Mesendoderm (in vitro differentiated cells): ENCODE measurements around the gene PPM1D.

Experiments
- DNase-seq: peaks from one replicate; pipeline ENCODE4 v3.0.0; 2013
- H2AK5ac ChIP-seq: 2 replicates; pipeline ENCODE4 v1.6.1; 2013; ENCODE audit warnings: low read length, inconsistent platforms
- H2BK120ac ChIP-seq: 2 replicates; pipeline ENCODE4 v1.6.1; 2013; ENCODE audit warnings: low read depth, mild to moderate bottlenecking, low read length, moderate library complexity, mixed read lengths
- H2BK15ac ChIP-seq: replicated peaks from 2 replicates; pipeline ENCODE4 v1.6.1; 2013; ENCODE audit warnings: low read depth, mild to moderate bottlenecking, moderate library complexity
- H2BK5ac ChIP-seq: 2 replicates; pipeline ENCODE4 v1.6.1; 2013; ENCODE audit warnings: low read length, inconsistent platforms
- H3K18ac ChIP-seq: 2 replicates; pipeline ENCODE4 v1.6.1; 2013; ENCODE audit warnings: mild to moderate bottlenecking, low read length, mixed read lengths
- H3K23ac ChIP-seq: one replicate; pipeline ENCODE4 v1.6.1; 2013; ENCODE audit warnings: low read length
- H3K27ac ChIP-seq: 2 replicates; pipeline ENCODE4 v1.5.1; 2013; ENCODE audit warnings: low read depth, mild to moderate bottlenecking, inconsistent platforms, low read length, moderate library complexity
- H3K27me3 ChIP-seq: 2 replicates; pipeline ENCODE4 v1.6.1; 2013; ENCODE audit warnings: low read length, control low read depth, mild to moderate bottlenecking, inconsistent platforms; ENCODE audit not compliant: insufficient read depth, poor library complexity
- H3K36me3 ChIP-seq: 2 replicates; pipeline ENCODE4 v1.6.1; 2013; ENCODE audit warnings: low read length, inconsistent platforms; ENCODE audit not compliant: control insufficient read depth, insufficient read depth
- H3K4ac ChIP-seq: one replicate; pipeline ENCODE4 v1.6.1; 2013; ENCODE audit warnings: low read depth, mild to moderate bottlenecking, low read length, moderate library complexity
- H3K4me1 ChIP-seq: 2 replicates; pipeline ENCODE4 v1.6.1; 2013; ENCODE audit warnings: low read depth, low read length, inconsistent platforms; ENCODE audit not compliant: control insufficient read depth
- H3K4me2 ChIP-seq: 2 replicates; pipeline ENCODE4 v1.6.1; 2013; ENCODE audit warnings: low read length
- H3K4me3 ChIP-seq: 2 replicates; pipeline ENCODE4 v1.5.1; 2013; ENCODE audit warnings: mild to moderate bottlenecking, low read length
- H3K56ac ChIP-seq: one replicate; pipeline ENCODE4 v1.6.1; 2013; ENCODE audit warnings: low read length
- H3K79me1 ChIP-seq: 2 replicates; pipeline ENCODE4 v1.6.1; 2013; ENCODE audit warnings: low read length, inconsistent platforms
- H3K79me2 ChIP-seq: 2 replicates; pipeline ENCODE4 v1.6.1; 2013; ENCODE audit warnings: mild to moderate bottlenecking, low read length; ENCODE audit not compliant: control insufficient read depth, insufficient read depth
- H3K9ac ChIP-seq: 2 replicates; pipeline ENCODE4 v1.6.1; 2013; ENCODE audit warnings: low read length, inconsistent platforms
- H4K5ac ChIP-seq: one replicate; pipeline ENCODE4 v1.6.1; 2013; ENCODE audit warnings: low read length
- H4K8ac ChIP-seq: one replicate; pipeline ENCODE4 v1.6.1; 2013; ENCODE audit warnings: low read depth, mild to moderate bottlenecking, control low read depth, low read length, moderate library complexity
- WGBS: extraction: QIAGEN DNeasy Blood & Tissue Kit; methylation state at CpG from one replicate; pipeline ENCODE4 v1.1.7; 2013; ENCODE audit warnings: low lambda C conversion rate, missing lambda C conversion rate; ENCODE audit not compliant: insufficient coverage; ENCODE audit errors: extremely low coverage; 5-methylcytosine and 5-hydroxymethylcytosine counted together

Gene PPM1D

DNA sequence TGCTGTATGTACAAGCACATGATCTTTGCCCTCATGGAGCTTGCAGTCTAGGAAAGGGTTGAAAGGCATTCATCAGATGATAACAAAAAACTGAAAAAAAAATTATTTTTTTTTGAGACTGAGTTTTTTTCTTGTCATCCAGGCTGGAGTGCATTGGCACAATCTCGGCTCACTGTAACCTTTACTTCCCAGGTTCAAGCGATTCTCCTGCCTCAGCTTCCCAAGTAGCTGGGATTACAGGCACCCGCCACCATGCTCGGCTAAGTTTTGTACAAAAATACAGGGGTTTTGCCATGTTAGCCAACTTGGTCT lies 39.0 kb downstream of the PPM1D start:
- Histone ChIP-seq H2BK15ac (no peak overlapping the region), H2AK5ac (no peak overlapping the region), H3K79me2 (no peaks in the 10 kb centered on the region), H3K4me3 (no peak overlapping the region), H2BK120ac (no peak overlapping the region), H3K27me3 (no peaks in the 10 kb centered on the region), H3K36me3 (no peaks in the 10 kb centered on the region), H2BK5ac (no peak overlapping the region), H4K8ac (no peak overlapping the region), H3K56ac (no peak overlapping the region), H3K27ac (no peak overlapping the region), H3K9ac (no peak overlapping the region), H3K23ac (no peak overlapping the region), H3K18ac (no peak overlapping the region), H3K4me1 (no peaks in the 10 kb centered on the region), H3K4me2 (no peak overlapping the region), H4K5ac (no peak overlapping the region), H3K4ac (no peak overlapping the region), H3K79me1 (no peaks in the 10 kb centered on the region)
- no CpG with 5 or more reads among the region's 4 CpGs for WGBS
- no peak for DNase-seq

DNA sequence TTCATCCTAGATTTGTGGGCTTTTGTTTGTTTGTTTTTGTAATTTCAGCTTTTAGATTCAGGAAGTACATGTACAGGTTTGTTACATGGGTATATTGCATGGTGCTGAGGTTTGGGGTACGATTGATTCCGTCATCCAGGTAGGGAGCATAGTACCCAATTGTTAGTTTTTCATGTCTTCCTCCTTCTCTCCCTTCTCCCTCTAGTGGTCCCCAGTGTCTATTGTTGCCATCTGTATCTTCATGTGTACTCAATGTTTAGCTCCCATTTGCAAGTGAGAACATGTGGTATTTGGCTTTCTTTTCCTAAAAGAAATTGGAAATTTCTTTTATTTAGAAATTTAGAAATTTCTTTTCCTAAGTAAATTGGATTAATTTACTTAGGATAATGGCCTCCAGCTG lies 40.5 kb downstream of the PPM1D start:
- H2BK5ac ChIP-seq: no peak overlapping the region
- no peak overlapping the region for H3K27ac ChIP-seq
- H3K9ac ChIP-seq: no peak overlapping the region
- no peak overlapping the region for H4K5ac ChIP-seq
- no peak overlapping the region for H3K18ac ChIP-seq
- peak; percentile 45 for DNase-seq
- no peak overlapping the region for H3K4me3 ChIP-seq
- H2AK5ac ChIP-seq: no peak overlapping the region
- WGBS: no CpG with 5 or more reads among the region's 2 CpGs
- no peak overlapping the region for H2BK15ac ChIP-seq
- no peak overlapping the region for H3K56ac ChIP-seq
- no peaks in the 10 kb centered on the region for H3K4me1 ChIP-seq
- no peaks in the 10 kb centered on the region for H3K36me3 ChIP-seq
- H3K23ac ChIP-seq: no peak overlapping the region
- no peak overlapping the region for H2BK120ac ChIP-seq
- H3K79me2 ChIP-seq: no peaks in the 10 kb centered on the region
- no peak overlapping the region for H3K4me2 ChIP-seq
- H4K8ac ChIP-seq: no peak overlapping the region
- no peak overlapping the region for H3K4ac ChIP-seq
- no peaks in the 10 kb centered on the region for H3K79me1 ChIP-seq
- H3K27me3 ChIP-seq: no peaks in the 10 kb centered on the region

DNA sequence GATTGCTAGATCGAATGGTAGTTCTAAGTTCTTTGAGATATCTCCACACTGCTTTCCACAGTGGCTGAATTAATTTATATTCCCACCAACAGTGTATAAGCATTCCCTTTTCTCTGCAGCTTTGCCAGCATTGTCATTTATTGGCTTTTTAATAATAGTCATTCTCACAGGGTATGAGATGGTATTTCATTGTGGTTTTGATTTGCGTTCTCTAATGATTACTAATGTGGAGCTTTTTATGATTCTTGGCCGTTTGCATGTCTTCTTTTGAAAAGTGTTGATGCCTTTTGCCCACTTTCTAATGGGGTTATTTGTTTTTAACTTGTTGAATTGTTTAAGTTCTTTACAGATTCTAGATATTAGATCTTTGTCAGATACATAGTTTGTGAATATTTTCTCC lies 41.1 kb downstream of the PPM1D start:
- Histone ChIP-seq H3K4me2 (no peak overlapping the region), H3K79me1 (no peaks in the 10 kb centered on the region), H2AK5ac (no peak overlapping the region), H3K4me3 (no peak overlapping the region), H2BK120ac (no peak overlapping the region), H2BK15ac (no peak overlapping the region), H3K79me2 (no peaks in the 10 kb centered on the region), H3K18ac (no peak overlapping the region), H2BK5ac (no peak overlapping the region), H4K5ac (no peak overlapping the region), H3K56ac (no peak overlapping the region), H3K4ac (no peak overlapping the region), H3K27ac (no peak overlapping the region), H3K36me3 (no peaks in the 10 kb centered on the region), H3K27me3 (no peaks in the 10 kb centered on the region), H4K8ac (no peak overlapping the region), H3K4me1 (no peaks in the 10 kb centered on the region), H3K9ac (no peak overlapping the region), H3K23ac (no peak overlapping the region)
- DNase-seq: no peak
- WGBS: no CpG with 5 or more reads among the region's 3 CpGs

DNA sequence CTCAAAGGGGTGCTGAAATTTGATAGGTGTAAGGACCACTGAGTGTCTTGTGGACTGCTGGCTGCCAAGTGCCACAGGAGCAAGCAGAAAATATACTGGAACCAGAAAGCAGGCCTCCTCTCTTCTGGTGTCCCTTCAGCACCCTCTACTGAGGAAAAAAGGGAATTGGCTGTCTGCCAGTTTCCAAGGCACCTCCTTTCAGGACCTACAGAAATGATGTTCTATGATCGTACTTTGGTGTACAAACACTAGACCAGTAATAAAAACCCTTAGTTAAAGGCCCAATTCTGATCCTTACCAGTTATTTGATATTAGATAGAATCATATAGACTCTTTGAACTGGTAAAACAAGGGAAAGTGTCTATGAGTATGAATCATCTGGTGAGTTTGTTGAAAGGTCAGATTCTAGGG lies 41.8 kb downstream of the PPM1D start:
- no CpG with 5 or more reads among the region's 1 CpG for WGBS
- no peak overlapping the region for H3K18ac ChIP-seq
- peak; percentile 80 for DNase-seq
- no peak overlapping the region for H2BK120ac ChIP-seq
- H3K27me3 ChIP-seq: no peaks in the 10 kb centered on the region
- no peaks in the 10 kb centered on the region for H3K36me3 ChIP-seq
- H3K4me1 ChIP-seq: no peaks in the 10 kb centered on the region
- no peak overlapping the region for H4K8ac ChIP-seq
- H2BK15ac ChIP-seq: no peak overlapping the region
- H3K79me2 ChIP-seq: no peaks in the 10 kb centered on the region
- H2BK5ac ChIP-seq: no peak overlapping the region
- no peak overlapping the region for H3K4me3 ChIP-seq
- H4K5ac ChIP-seq: no peak overlapping the region
- no peak overlapping the region for H3K27ac ChIP-seq
- H3K9ac ChIP-seq: no peak overlapping the region
- H3K4me2 ChIP-seq: no peak overlapping the region
- no peak overlapping the region for H3K23ac ChIP-seq
- H2AK5ac ChIP-seq: no peak overlapping the region
- no peak overlapping the region for H3K56ac ChIP-seq
- H3K4ac ChIP-seq: no peak overlapping the region
- H3K79me1 ChIP-seq: no peaks in the 10 kb centered on the region

DNA sequence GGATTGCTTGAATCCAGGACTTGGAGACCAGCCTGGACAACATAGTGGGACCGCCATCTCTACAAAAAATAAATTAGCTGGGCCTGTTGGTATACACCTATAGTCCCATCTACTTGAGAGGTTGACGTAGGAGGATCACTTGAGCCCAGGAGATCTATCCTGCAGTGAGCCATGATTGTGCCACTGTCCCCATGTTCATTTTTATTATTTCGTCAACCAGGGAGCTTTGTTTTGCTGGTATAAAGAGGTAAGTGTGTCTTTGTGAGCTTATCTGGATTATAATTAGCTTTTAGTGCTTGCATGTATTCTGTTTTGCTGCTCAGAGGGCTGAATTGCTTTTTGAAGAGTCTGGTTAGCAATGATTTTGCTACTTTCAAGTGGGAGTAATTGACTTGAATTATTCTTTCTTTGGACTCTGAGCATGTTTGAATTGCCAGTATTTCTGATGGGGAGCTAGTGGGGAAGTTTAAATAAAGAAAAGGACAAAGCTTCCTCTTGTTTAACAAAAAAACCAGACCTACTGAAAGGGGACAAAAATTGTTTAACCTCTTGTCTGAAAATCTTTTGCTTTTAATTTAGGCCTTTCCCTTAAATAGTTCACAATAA lies 46.0 kb downstream of the PPM1D start:
- H3K56ac ChIP-seq: no peak overlapping the region
- H3K27me3 ChIP-seq: no peaks in the 10 kb centered on the region
- H4K8ac ChIP-seq: no peak overlapping the region
- H3K18ac ChIP-seq: no peak overlapping the region
- H3K23ac ChIP-seq: no peak overlapping the region
- no peak overlapping the region for H2BK15ac ChIP-seq
- H3K4ac ChIP-seq: no peak overlapping the region
- no peaks in the 10 kb centered on the region for H3K79me1 ChIP-seq
- H3K36me3 ChIP-seq: no peaks in the 10 kb centered on the region
- H3K27ac ChIP-seq: no peak overlapping the region
- no peak overlapping the region for H2AK5ac ChIP-seq
- DNase-seq: no peak
- H2BK120ac ChIP-seq: no peak overlapping the region
- no CpG with 5 or more reads among the region's 3 CpGs for WGBS
- H3K79me2 ChIP-seq: no peaks in the 10 kb centered on the region
- H3K4me2 ChIP-seq: no peak overlapping the region
- no peaks in the 10 kb centered on the region for H3K4me1 ChIP-seq
- no peak overlapping the region for H3K9ac ChIP-seq
- no peak overlapping the region for H3K4me3 ChIP-seq
- H2BK5ac ChIP-seq: no peak overlapping the region
- H4K5ac ChIP-seq: no peak overlapping the region

DNA sequence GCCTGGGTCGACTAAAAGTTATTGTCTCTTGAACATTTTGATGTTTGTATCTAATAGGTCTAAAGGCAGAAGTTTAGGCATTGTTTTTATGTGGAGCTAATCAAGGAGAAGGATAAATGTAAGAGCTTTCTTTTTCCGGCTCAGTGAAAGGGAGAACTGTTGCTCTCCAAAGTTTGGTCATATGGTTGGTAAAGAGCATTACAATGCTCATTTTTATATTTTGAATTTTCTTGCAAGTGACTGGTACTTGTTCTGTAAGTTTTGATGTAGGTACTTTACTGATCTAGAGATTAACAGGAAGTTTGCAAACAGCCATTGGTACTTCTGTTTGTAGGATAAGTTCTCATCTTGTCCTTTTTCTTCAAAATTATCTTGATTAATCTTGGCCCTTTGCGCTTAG lies 46.7 kb downstream of the PPM1D start:
- no peak for DNase-seq
- Histone ChIP-seq H3K23ac (no peak overlapping the region), H3K27me3 (no peaks in the 10 kb centered on the region), H3K79me1 (no peaks in the 10 kb centered on the region), H3K9ac (no peak overlapping the region), H3K4me1 (no peaks in the 10 kb centered on the region), H2BK120ac (no peak overlapping the region), H2AK5ac (no peak overlapping the region), H3K4me2 (no peak overlapping the region), H3K36me3 (no peaks in the 10 kb centered on the region), H2BK15ac (no peak overlapping the region), H2BK5ac (no peak overlapping the region), H4K8ac (no peak overlapping the region), H3K4me3 (no peak overlapping the region), H4K5ac (no peak overlapping the region), H3K4ac (no peak overlapping the region), H3K79me2 (no peaks in the 10 kb centered on the region), H3K27ac (no peak overlapping the region), H3K18ac (no peak overlapping the region), H3K56ac (no peak overlapping the region)
- no CpG with 5 or more reads among the region's 3 CpGs for WGBS
